T-helper 2 cell treated with Interferon-gamma antibody and Interleukin-4, amounts not matched to agents 5 μg/mL and 100 μg/mL, for 36 hours (primary cell): ENCODE results near the gene ZCCHC24.

Source experiments
- DNase-seq: peaks from one replicate; pipeline ENCODE4 v3.0.0; 2021; ENCODE audit warnings: low spot score
- H3K27ac Mint-ChIP-seq: one replicate; pipeline ENCODE4 v1.8.0; 2021; ENCODE audit warnings: mild to moderate bottlenecking, mixed read lengths
- H3K27me3 Mint-ChIP-seq: one replicate; pipeline ENCODE4 v1.8.0; 2021; ENCODE audit warnings: low read depth, mixed read lengths
- H3K36me3 Mint-ChIP-seq: one replicate; pipeline ENCODE4 v1.8.0; 2021; ENCODE audit warnings: low read depth, mixed read lengths
- H3K4me1 Mint-ChIP-seq: one replicate; pipeline ENCODE4 v1.8.0; 2021; ENCODE audit warnings: low read depth, mixed read lengths
- H3K4me3 Mint-ChIP-seq: one replicate; pipeline ENCODE4 v1.8.0; 2022; ENCODE audit warnings: mild to moderate bottlenecking, moderate library complexity, mixed read lengths
- H3K9me3 Mint-ChIP-seq: one replicate; pipeline ENCODE4 v1.8.0; 2021; ENCODE audit warnings: mixed read lengths

Gene ZCCHC24

GRCh38 chr10:79402625-79402946, 42.8 kb downstream of the ZCCHC24 start:
- no peaks in the 10 kb centered on the region for H3K36me3 Mint-ChIP-seq
- H3K9me3 Mint-ChIP-seq = no peaks in the 10 kb centered on the region
- H3K27me3 Mint-ChIP-seq = no peaks in the 10 kb centered on the region
- no peak overlapping the region for H3K4me3 Mint-ChIP-seq
- no peak for DNase-seq
- no peak overlapping the region for H3K27ac Mint-ChIP-seq
- H3K4me1 Mint-ChIP-seq = no peaks in the 10 kb centered on the region

GRCh38 chr10:79401015-79401921, 44.2 kb downstream of the ZCCHC24 start:
- H3K27ac Mint-ChIP-seq = no peak overlapping the region
- H3K4me3 Mint-ChIP-seq = no peak overlapping the region
- DNase-seq = no peak
- H3K27me3 Mint-ChIP-seq = no peaks in the 10 kb centered on the region
- H3K36me3 Mint-ChIP-seq = no peaks in the 10 kb centered on the region
- no peaks in the 10 kb centered on the region for H3K4me1 Mint-ChIP-seq
- H3K9me3 Mint-ChIP-seq = no peaks in the 10 kb centered on the region

- peak; percentile 42 for DNase-seq
- no peaks in the 10 kb centered on the region for H3K36me3 Mint-ChIP-seq
- no peak overlapping the region for H3K4me3 Mint-ChIP-seq
Measured at GRCh38 chr10:79400146-79401004, 45.0 kb downstream of the ZCCHC24 start.

GRCh38 chr10:79399223-79399831, 46.1 kb downstream of the ZCCHC24 start:
- H3K9me3 Mint-ChIP-seq = no peaks in the 10 kb centered on the region

More at GRCh38 chr10:79400146-79401004, 45.0 kb downstream of the ZCCHC24 start:
- Mint-ChIP-seq H3K27ac (no peak overlapping the region), H3K9me3 (no peaks in the 10 kb centered on the region), H3K27me3 (no peaks in the 10 kb centered on the region), H3K4me1 (no peaks in the 10 kb centered on the region)

GRCh38 chr10:79398642-79399041, 46.8 kb downstream of the ZCCHC24 start:
- no peaks in the 10 kb centered on the region for H3K27me3 Mint-ChIP-seq
- no peaks in the 10 kb centered on the region for H3K4me1 Mint-ChIP-seq
- H3K36me3 Mint-ChIP-seq = no peaks in the 10 kb centered on the region
- no peak overlapping the region for H3K27ac Mint-ChIP-seq
- no peaks in the 10 kb centered on the region for H3K9me3 Mint-ChIP-seq
- no peak for DNase-seq
- H3K4me3 Mint-ChIP-seq = no peak overlapping the region

More at GRCh38 chr10:79399223-79399831, 46.1 kb downstream of the ZCCHC24 start:
- Mint-ChIP-seq H3K4me3 (no peak overlapping the region), H3K36me3 (no peaks in the 10 kb centered on the region), H3K27ac (no peak overlapping the region), H3K27me3 (no peaks in the 10 kb centered on the region), H3K4me1 (no peaks in the 10 kb centered on the region)
- no peak for DNase-seq

GRCh38 chr10:79397575-79398303, 47.7 kb downstream of the ZCCHC24 start:
- Mint-ChIP-seq H3K4me3 (no peak overlapping the region), H3K9me3 (no peaks in the 10 kb centered on the region), H3K4me1 (no peaks in the 10 kb centered on the region), H3K36me3 (no peaks in the 10 kb centered on the region), H3K27me3 (no peaks in the 10 kb centered on the region), H3K27ac (no peak overlapping the region)
- DNase-seq = no peak

GRCh38 chr10:79397051-79397450, 48.4 kb downstream of the ZCCHC24 start:
- no peak for DNase-seq
- H3K36me3 Mint-ChIP-seq = no peaks in the 10 kb centered on the region
- H3K27me3 Mint-ChIP-seq = no peaks in the 10 kb centered on the region
- H3K9me3 Mint-ChIP-seq = no peaks in the 10 kb centered on the region
- no peak overlapping the region for H3K27ac Mint-ChIP-seq
- H3K4me1 Mint-ChIP-seq = no peaks in the 10 kb centered on the region
- H3K4me3 Mint-ChIP-seq = no peak overlapping the region

DNA sequence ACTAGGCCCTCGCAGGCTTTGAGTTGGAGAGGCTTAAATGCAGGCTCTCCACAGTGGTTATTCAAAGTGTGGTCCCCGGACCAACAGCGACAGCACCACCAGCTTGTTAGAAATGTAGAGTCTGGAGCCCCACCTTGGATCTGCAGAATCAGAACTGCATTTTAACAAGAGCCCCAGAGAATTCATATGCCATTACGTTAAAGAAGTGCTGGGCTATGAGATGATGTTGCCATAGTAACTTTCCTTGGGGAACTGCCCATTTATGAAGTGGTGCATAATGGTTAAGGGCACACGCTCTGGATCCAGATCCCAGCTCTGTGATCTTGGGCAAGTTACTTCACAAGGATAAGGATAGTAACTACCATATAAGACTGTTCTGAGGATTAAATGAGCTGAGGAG, 48.9 kb downstream of the ZCCHC24 start:
- DNase-seq = no peak
- Mint-ChIP-seq H3K27ac (no peak overlapping the region), H3K4me3 (no peak overlapping the region), H3K36me3 (no peaks in the 10 kb centered on the region), H3K9me3 (no peaks in the 10 kb centered on the region), H3K27me3 (no peaks in the 10 kb centered on the region), H3K4me1 (no peaks in the 10 kb centered on the region)

DNA sequence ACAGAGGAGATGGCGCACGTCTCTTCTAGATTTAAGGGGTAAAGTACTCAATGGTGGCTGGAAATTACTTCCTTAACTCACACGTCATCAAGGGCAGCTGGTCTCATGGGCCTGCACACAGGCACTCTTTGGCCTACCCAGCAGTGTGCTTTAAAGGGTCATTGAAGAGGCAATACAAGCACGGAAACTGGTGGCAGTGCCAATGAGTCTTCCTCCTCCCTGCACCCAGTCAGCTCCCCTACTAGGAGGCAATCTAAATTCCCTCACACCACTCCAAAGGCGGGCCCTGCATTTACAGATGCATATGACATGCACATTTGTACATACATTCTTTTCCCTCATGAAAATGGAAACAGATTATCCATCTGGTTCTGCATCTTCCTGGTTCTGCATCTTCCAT, 50.8 kb downstream of the ZCCHC24 start:
- H3K9me3 Mint-ChIP-seq = no peaks in the 10 kb centered on the region
- no peaks in the 10 kb centered on the region for H3K36me3 Mint-ChIP-seq
- H3K27me3 Mint-ChIP-seq = no peaks in the 10 kb centered on the region
- DNase-seq = no peak
- no peaks in the 10 kb centered on the region for H3K4me1 Mint-ChIP-seq
- H3K4me3 Mint-ChIP-seq = no peak overlapping the region
- H3K27ac Mint-ChIP-seq = no peak overlapping the region

DNA sequence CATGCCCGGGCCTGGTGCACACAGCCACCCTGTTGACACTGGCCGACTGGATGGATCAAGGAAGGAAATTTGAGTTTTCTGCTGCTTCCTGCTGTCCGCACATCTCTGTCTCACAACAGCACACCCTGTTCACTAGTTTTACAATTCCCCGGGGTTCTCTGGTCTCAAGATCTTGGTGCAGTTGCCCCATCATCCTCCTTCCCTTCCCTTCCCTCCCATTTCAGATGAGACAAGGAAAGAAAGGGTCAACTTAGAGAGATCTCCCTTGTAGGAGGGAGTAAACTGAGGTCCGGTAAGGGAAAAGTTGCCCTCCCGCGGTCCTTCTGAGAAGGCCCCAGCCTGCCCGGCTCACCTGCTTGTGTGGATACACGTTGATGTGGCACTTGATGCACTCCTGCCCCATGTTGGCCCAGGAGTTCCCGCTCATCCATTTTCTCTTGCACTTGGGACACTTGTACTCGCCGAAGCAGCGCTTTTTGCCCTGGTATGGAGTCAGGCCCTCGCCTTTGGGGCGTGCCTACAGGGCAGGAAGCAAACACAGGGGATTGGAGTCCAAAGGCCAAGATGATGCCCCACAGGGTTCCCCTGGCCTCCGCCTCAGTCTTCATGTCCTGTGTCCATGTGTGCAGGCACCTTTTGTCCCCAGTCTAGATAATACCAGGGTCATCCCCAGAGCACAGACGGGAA, 51.4 kb downstream of the ZCCHC24 start:
- DNase-seq = no peak
- no peak overlapping the region for H3K27ac Mint-ChIP-seq
- H3K4me3 Mint-ChIP-seq = no peak overlapping the region
- H3K4me1 Mint-ChIP-seq = no peaks in the 10 kb centered on the region
- no peaks in the 10 kb centered on the region for H3K9me3 Mint-ChIP-seq
- H3K27me3 Mint-ChIP-seq = no peaks in the 10 kb centered on the region
- no peaks in the 10 kb centered on the region for H3K36me3 Mint-ChIP-seq

- Mint-ChIP-seq H3K27ac (no peak overlapping the region), H3K4me3 (no peak overlapping the region), H3K27me3 (no peaks in the 10 kb centered on the region), H3K9me3 (no peaks in the 10 kb centered on the region), H3K36me3 (no peaks in the 10 kb centered on the region), H3K4me1 (no peaks in the 10 kb centered on the region)
- DNase-seq = no peak
Measured at GRCh38 chr10:79393221-79393923, 52.1 kb downstream of the ZCCHC24 start.

GRCh38 chr10:79392506-79393176, 52.8 kb downstream of the ZCCHC24 start:
- no peak for DNase-seq
- no peaks in the 10 kb centered on the region for H3K36me3 Mint-ChIP-seq
- H3K4me1 Mint-ChIP-seq = no peaks in the 10 kb centered on the region
- no peak overlapping the region for H3K27ac Mint-ChIP-seq
- H3K4me3 Mint-ChIP-seq = no peak overlapping the region
- H3K9me3 Mint-ChIP-seq = no peaks in the 10 kb centered on the region
- no peaks in the 10 kb centered on the region for H3K27me3 Mint-ChIP-seq
